Measurements from ENCODE around the gene SYNGR3. TPM values are rescaled to one million over a fixed set of nuclear protein-coding genes. Genes with fewer than 3 reads are reported as not detected.

The SYNGR3 gene
- polyA plus RNA-seq, 1 donor from 2014 or later = 61.0 TPM

DNA sequence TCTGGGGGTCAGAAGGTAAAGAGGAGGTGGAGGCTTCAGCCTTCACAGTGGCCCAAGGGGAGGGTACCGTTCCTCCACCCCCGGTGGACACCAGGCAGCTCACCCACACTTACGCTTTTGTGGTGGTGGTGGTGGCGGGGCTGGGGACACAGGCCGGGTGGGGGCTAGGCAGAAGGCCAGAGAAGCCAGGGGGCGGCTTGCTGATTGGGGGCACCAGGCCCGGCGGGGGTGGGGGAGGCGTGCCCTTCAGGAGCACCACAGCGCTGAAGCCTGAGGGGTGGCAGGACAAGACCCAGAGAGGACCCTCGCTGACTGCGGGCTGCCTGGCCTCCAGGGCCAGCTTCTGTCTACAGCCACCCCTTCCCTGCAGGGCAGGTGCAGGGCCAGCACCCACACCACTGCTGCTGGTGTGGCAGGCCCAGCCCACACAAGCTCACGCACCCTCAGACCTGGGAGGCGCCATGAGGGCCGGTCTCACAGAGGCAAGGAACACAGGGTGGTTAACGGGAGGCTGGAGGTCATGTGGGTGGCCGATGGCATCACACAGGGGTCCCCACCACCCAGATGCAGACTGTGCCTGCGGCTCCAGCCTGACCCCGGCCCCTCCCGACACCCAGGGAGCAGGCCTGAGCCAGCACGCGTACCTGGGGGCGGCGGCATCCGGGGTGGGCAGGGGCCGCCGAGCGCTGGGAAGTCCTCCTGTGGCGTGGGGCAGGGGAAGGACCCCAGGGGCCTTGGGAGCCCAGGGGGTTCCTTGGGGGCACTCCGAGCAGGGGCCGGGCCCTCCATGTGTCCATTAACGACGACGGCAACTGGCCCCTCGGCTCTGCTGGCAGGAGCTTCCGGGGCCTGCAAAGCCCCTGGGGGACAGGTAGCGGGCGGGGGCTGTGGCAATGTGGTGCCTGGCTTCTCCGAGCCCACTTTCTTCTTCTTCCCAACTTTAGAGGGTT is 9.4 kb downstream of the SYNGR3 start:
- no peaks in the 10 kb centered on the region for H3K9me3 ChIP-seq (ENCODE audit: low read length)
- H2AFZ ChIP-seq (ENCODE audit: low read depth, low read length) = no peak overlapping the region
- H3K9ac ChIP-seq (ENCODE audit: low read length) = no peak overlapping the region
- no peaks in the 10 kb centered on the region for H3K79me2 ChIP-seq (replicated peaks; ENCODE audit: insufficient read depth, low read length)
- no peak overlapping the region for H3K4me2 ChIP-seq (ENCODE audit: low read length)
- H3K36me3 ChIP-seq (ENCODE audit: insufficient read depth, low read length) = no peaks in the 10 kb centered on the region
- no peaks in the 10 kb centered on the region for H4K20me1 ChIP-seq (ENCODE audit: insufficient read depth)
- no peaks in the 10 kb centered on the region for H3K9me2 ChIP-seq (ENCODE audit: insufficient read depth, low read length)
- H3K4me3 ChIP-seq (ENCODE audit: low read length) = no peak overlapping the region
- H3K27me3 ChIP-seq (ENCODE audit: insufficient read depth, low read depth, low read length) = no peaks in the 10 kb centered on the region
- TF ChIP-seq MXI1 (conservative IDR thresholded peaks at IDR 0.05; ENCODE audit: poor library complexity, severe bottlenecking) (no peak), POLR2AphosphoS5 (IDR thresholded peaks at IDR 0.05) (no peak), EZH2 (IDR thresholded peaks at IDR 0.05; ENCODE audit: borderline replicate concordance, insufficient read depth, low read length, poor library complexity, severe bottlenecking) (no peak), REST (IDR thresholded peaks at IDR 0.05; ENCODE audit: borderline replicate concordance) (no peak), CTCF (IDR thresholded peaks at IDR 0.05; ENCODE audit: poor library complexity, severe bottlenecking) (no peak), EP300 (conservative IDR thresholded peaks at IDR 0.05; ENCODE audit: poor library complexity, severe bottlenecking) (no peak), RAD21 (conservative IDR thresholded peaks at IDR 0.05) (no peak), SMC3 (conservative IDR thresholded peaks at IDR 0.05; ENCODE audit: poor library complexity) (no peak), TAF1 (IDR thresholded peaks at IDR 0.05; ENCODE audit: low read depth) (no peak)
- H3K27ac ChIP-seq (ENCODE audit: low read length) = no peak overlapping the region
- H3F3A ChIP-seq (ENCODE audit: insufficient read depth, low read length, poor library complexity, severe bottlenecking) = no peaks in the 10 kb centered on the region

GRCh38 chr16:1999866-2000514 is 10.2 kb downstream of the SYNGR3 start:
- no peak overlapping the region for H3K27ac ChIP-seq (ENCODE audit: low read length)
- no peaks in the 10 kb centered on the region for H3K79me2 ChIP-seq (replicated peaks; ENCODE audit: insufficient read depth, low read length)
- H3K27me3 ChIP-seq (ENCODE audit: insufficient read depth, low read depth, low read length) = no peaks in the 10 kb centered on the region
- no peak overlapping the region for H3K4me2 ChIP-seq (ENCODE audit: low read length)
- H4K20me1 ChIP-seq (ENCODE audit: insufficient read depth) = no peaks in the 10 kb centered on the region
- H3K36me3 ChIP-seq (ENCODE audit: insufficient read depth, low read length) = no peaks in the 10 kb centered on the region
- H3K4me3 ChIP-seq (ENCODE audit: low read length) = no peak overlapping the region
- TF ChIP-seq POLR2AphosphoS5 (IDR thresholded peaks at IDR 0.05) (no peak), TAF1 (IDR thresholded peaks at IDR 0.05; ENCODE audit: low read depth) (no peak)
- H3K9ac ChIP-seq (ENCODE audit: low read length) = no peak overlapping the region
- H3K9me2 ChIP-seq (ENCODE audit: insufficient read depth, low read length) = no peaks in the 10 kb centered on the region
- H3K9me3 ChIP-seq (ENCODE audit: low read length) = no peaks in the 10 kb centered on the region
- H3F3A ChIP-seq (ENCODE audit: insufficient read depth, low read length, poor library complexity, severe bottlenecking) = no peaks in the 10 kb centered on the region
- no peak overlapping the region for H2AFZ ChIP-seq (ENCODE audit: low read depth, low read length)
